Neural cell (in vitro differentiated cells): ENCODE data around the gene SYNJ2BP. TPM values are rescaled to one million over a fixed set of nuclear protein-coding genes. Genes with fewer than 3 reads are reported as not detected.

Experiments
- H2AFZ ChIP-seq: fragments of 200-600, 300-800 bp; sonication (generic), shearing (Covaris generic); 2 replicates; pipeline ENCODE4 v1.6.0; 2014; ENCODE audit warnings: low read depth, mild to moderate bottlenecking, antibody characterized with exemption, low read length, moderate library complexity
- H3F3A ChIP-seq: fragments of 200-600 bp; shearing (Covaris generic); 2 replicates; pipeline ENCODE4 v1.6.1; 2016; ENCODE audit warnings: mild to moderate bottlenecking, moderate library complexity, mixed read lengths, antibody characterized with exemption, low read length; ENCODE audit not compliant: insufficient read depth, poor library complexity, severe bottlenecking
- H3K27ac ChIP-seq: fragments of 200-600, 300-800 bp; sonication (generic), shearing (Covaris generic); 2 replicates; pipeline ENCODE4 v1.5.1; 2014; ENCODE audit warnings: mild to moderate bottlenecking, low read length, moderate library complexity
- H3K27me3 ChIP-seq: fragments of 300-800, 200-600 bp; sonication (generic), shearing (Covaris generic); 2 replicates; pipeline ENCODE4 v1.6.0; 2014; ENCODE audit warnings: mild to moderate bottlenecking, low read depth, low read length, moderate library complexity; ENCODE audit not compliant: insufficient read depth
- H3K36me3 ChIP-seq: fragments of 300-800, 200-600 bp; sonication (generic), shearing (Covaris generic); 2 replicates; pipeline ENCODE4 v1.5.1; 2014; ENCODE audit warnings: mild to moderate bottlenecking, antibody characterized with exemption, low read length, moderate library complexity; ENCODE audit not compliant: insufficient read depth
- H3K4me2 ChIP-seq: fragments of 300-800, 200-600 bp; sonication (generic), shearing (Covaris generic); 2 replicates; pipeline ENCODE4 v1.6.0; 2014; ENCODE audit warnings: mild to moderate bottlenecking, low read length
- H3K4me3 ChIP-seq: fragments of 300-800, 200-600 bp; sonication (generic), shearing (Covaris generic); 2 replicates; pipeline ENCODE4 v1.5.1; 2014; ENCODE audit warnings: mild to moderate bottlenecking, low read length, moderate library complexity
- H3K79me2 ChIP-seq: fragments of 200-600 bp; shearing (Covaris generic); replicated peaks from 2 replicates; pipeline ENCODE4 v1.6.0; 2014; ENCODE audit warnings: mild to moderate bottlenecking, low read length, moderate library complexity; ENCODE audit not compliant: insufficient read depth
- H3K9ac ChIP-seq: fragments of 300-800, 200-600 bp; sonication (generic), shearing (Covaris generic); 2 replicates; pipeline ENCODE4 v1.6.1; 2016; ENCODE audit warnings: mild to moderate bottlenecking, low read length, mixed read lengths
- H3K9me2 ChIP-seq: fragments of 200-600 bp; shearing (Covaris generic); 2 replicates; pipeline ENCODE4 v1.6.1; 2016; ENCODE audit warnings: mild to moderate bottlenecking, low read length, mixed read lengths; ENCODE audit not compliant: insufficient read depth
- H3K9me3 ChIP-seq: fragments of 200-600, 300-800 bp; sonication (generic), shearing (Covaris generic); 2 replicates; pipeline ENCODE4 v1.6.1; 2016; ENCODE audit warnings: mild to moderate bottlenecking, mixed run types, low read length, moderate library complexity, mixed read lengths
- H4K20me1 ChIP-seq: fragments of 200-600 bp; shearing (Covaris generic); 2 replicates; pipeline ENCODE4 v1.6.1; 2016; ENCODE audit warnings: mild to moderate bottlenecking, mixed run types; ENCODE audit not compliant: insufficient read depth
- EP300 ChIP-seq: fragments of 450-650 bp; conservative IDR thresholded peaks from 2 replicates; pipeline ENCODE4 v1.6.1; 2014; ENCODE audit warnings: antibody characterized with exemption, mild to moderate bottlenecking, moderate library complexity; ENCODE audit not compliant: poor library complexity, severe bottlenecking
- EZH2 ChIP-seq: fragments of 200-600, 300-800 bp; shearing (Covaris generic), sonication (generic); IDR thresholded peaks from 2 replicates; pipeline ENCODE4 v1.6.1; 2014; ENCODE audit warnings: antibody characterized with exemption, low read length, borderline replicate concordance, mild to moderate bottlenecking; ENCODE audit not compliant: insufficient read depth, poor library complexity, severe bottlenecking
- MXI1 ChIP-seq: fragments of 450-650 bp; conservative IDR thresholded peaks from 2 replicates; pipeline ENCODE4 v1.6.1; 2014; ENCODE audit warnings: antibody characterized with exemption, mild to moderate bottlenecking; ENCODE audit not compliant: poor library complexity, severe bottlenecking
- POLR2AphosphoS5 ChIP-seq: IDR thresholded peaks from 2 replicates; pipeline ENCODE4 v1.6.1; 2012
- RAD21 ChIP-seq: fragments of 450-650 bp; conservative IDR thresholded peaks from 2 replicates; pipeline ENCODE4 v1.6.1; 2014; ENCODE audit warnings: antibody characterized with exemption, mild to moderate bottlenecking, moderate library complexity
- REST ChIP-seq: IDR thresholded peaks from 2 replicates; pipeline ENCODE4 v1.6.1; 2012; ENCODE audit warnings: borderline replicate concordance
- SMC3 ChIP-seq: fragments of 450-650 bp; conservative IDR thresholded peaks from 2 replicates; pipeline ENCODE4 v1.6.1; 2014; ENCODE audit warnings: antibody characterized with exemption, mild to moderate bottlenecking, moderate library complexity; ENCODE audit not compliant: poor library complexity
- TAF1 ChIP-seq: IDR thresholded peaks from 2 replicates; pipeline ENCODE4 v1.6.1; 2012; ENCODE audit warnings: low read depth
- polyA plus RNA-seq: library from polyadenylated mRNA; depleted of rRNA; stranded (reverse); fragments of >200 nt; gene quantifications from 2 replicates; pipeline ENCODE4 v1.2.3, GENCODE V29; 2014
- TF ChIP-seq, protein P1 (sequence below): fragments of 450-650 bp; IDR thresholded peaks from 2 replicates; pipeline ENCODE4 v1.5.1; 2014; ENCODE audit warnings: antibody characterized with exemption, mild to moderate bottlenecking, moderate library complexity; ENCODE audit not compliant: poor library complexity, severe bottlenecking

Gene SYNJ2BP
- polyA plus RNA-seq, 1 donor from 2014 or later, result 27.7 TPM

GRCh38 chr14:70380824-70381223 lies 36.1 kb downstream of the SYNJ2BP start:
- H3K9ac ChIP-seq, result no peak overlapping the region
- H3K36me3 ChIP-seq, result no peaks in the 10 kb centered on the region
- H2AFZ ChIP-seq, result no peak overlapping the region
- TF ChIP-seq, protein P1, sequence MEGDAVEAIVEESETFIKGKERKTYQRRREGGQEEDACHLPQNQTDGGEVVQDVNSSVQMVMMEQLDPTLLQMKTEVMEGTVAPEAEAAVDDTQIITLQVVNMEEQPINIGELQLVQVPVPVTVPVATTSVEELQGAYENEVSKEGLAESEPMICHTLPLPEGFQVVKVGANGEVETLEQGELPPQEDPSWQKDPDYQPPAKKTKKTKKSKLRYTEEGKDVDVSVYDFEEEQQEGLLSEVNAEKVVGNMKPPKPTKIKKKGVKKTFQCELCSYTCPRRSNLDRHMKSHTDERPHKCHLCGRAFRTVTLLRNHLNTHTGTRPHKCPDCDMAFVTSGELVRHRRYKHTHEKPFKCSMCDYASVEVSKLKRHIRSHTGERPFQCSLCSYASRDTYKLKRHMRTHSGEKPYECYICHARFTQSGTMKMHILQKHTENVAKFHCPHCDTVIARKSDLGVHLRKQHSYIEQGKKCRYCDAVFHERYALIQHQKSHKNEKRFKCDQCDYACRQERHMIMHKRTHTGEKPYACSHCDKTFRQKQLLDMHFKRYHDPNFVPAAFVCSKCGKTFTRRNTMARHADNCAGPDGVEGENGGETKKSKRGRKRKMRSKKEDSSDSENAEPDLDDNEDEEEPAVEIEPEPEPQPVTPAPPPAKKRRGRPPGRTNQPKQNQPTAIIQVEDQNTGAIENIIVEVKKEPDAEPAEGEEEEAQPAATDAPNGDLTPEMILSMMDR, result no peak
- TF ChIP-seq MXI1 (no peak), TAF1 (no peak), REST (no peak), EP300 (no peak), RAD21 (no peak), SMC3 (no peak), POLR2AphosphoS5 (no peak), EZH2 (no peak)
- H3F3A ChIP-seq, result no peaks in the 10 kb centered on the region
- H3K9me2 ChIP-seq, result no peaks in the 10 kb centered on the region
- no peak overlapping the region for H3K27ac ChIP-seq
- no peaks in the 10 kb centered on the region for H3K9me3 ChIP-seq
- no peaks in the 10 kb centered on the region for H3K79me2 ChIP-seq
- H3K4me2 ChIP-seq, result no peak overlapping the region
- no peaks in the 10 kb centered on the region for H3K27me3 ChIP-seq
- H4K20me1 ChIP-seq, result no peaks in the 10 kb centered on the region
- no peak overlapping the region for H3K4me3 ChIP-seq

DNA sequence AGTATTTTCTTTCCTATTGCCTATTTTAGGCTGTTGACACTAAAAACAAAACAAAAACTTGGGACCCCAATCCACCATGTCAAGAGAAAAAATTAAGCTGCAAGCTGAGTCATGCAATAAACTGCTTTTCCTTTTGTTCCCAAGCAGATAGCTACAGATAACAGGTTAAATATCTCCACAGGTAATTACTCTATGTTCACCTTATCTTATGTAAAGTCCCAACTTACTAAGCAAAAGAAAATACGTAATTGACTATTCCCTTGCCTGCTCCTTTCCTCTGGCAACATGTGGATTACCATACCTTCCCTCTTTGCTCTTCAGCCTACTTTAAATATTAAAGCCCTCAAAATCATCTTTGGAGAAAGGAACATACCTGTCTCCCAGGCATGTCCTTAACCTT lies 38.2 kb downstream of the SYNJ2BP start:
- no peak for TF ChIP-seq POLR2AphosphoS5
- TF ChIP-seq REST, result no peak
- no peak for TF ChIP-seq RAD21
- no peak for TF ChIP-seq EZH2
- TF ChIP-seq, protein P1, result no peak
- TF ChIP-seq SMC3, result no peak
- no peak for TF ChIP-seq TAF1
- TF ChIP-seq EP300, result no peak
- TF ChIP-seq MXI1, result no peak
- Histone ChIP-seq H3K9ac (no peak overlapping the region), H3K36me3 (no peaks in the 10 kb centered on the region), H3K9me2 (no peaks in the 10 kb centered on the region), H4K20me1 (no peaks in the 10 kb centered on the region), H3K4me3 (no peak overlapping the region), H3F3A (no peaks in the 10 kb centered on the region), H3K79me2 (no peaks in the 10 kb centered on the region), H3K27ac (no peak overlapping the region), H3K27me3 (no peaks in the 10 kb centered on the region), H3K4me2 (no peak overlapping the region), H2AFZ (no peak overlapping the region), H3K9me3 (no peaks in the 10 kb centered on the region)
